ENCODE data around the gene MS4A10. TPM values are rescaled to one million over a fixed set of nuclear protein-coding genes. Genes with fewer than 3 reads are reported as not detected.

The MS4A10 gene
- total and polyA plus RNA-seq, 4 donors = not detected

- H3K9ac ChIP-seq (ENCODE audit: low read depth in 1 of 2, low read length in 2 of 2) = no peak overlapping the region
- H3K4me3 ChIP-seq (ENCODE audit: low read depth in 1 of 3, low read length in 3 of 3) = no peak overlapping the region
- 88% methylated on average over 5 of the region's 5 CpGs for WGBS
- no peaks in the 10 kb centered on the region for H3K36me3 ChIP-seq (ENCODE audit: control insufficient read depth in 4 of 4, insufficient read depth in 3 of 4, low read depth in 1 of 4, low read length in 3 of 4)
- H3K27ac ChIP-seq (ENCODE audit: low read depth in 1 of 2, low read length in 2 of 2) = no peak overlapping the region
- H3K4me1 ChIP-seq (ENCODE audit: control insufficient read depth in 4 of 4, insufficient read depth in 4 of 4, low read length in 3 of 4) = no peaks in the 10 kb centered on the region
- TF ChIP-seq FOXA1 (IDR thresholded peaks at IDR 0.05) (no peak), CTCF (IDR thresholded peaks at IDR 0.05; ENCODE audit: low read depth, low read length, missing input control) (no peak), GABPA (IDR thresholded peaks at IDR 0.05 in 1 of 2, conservative IDR thresholded peaks at IDR 0.05 in 1 of 2) (no peak), REST (IDR thresholded peaks at IDR 0.05) (no peak), ATF3 (IDR thresholded peaks at IDR 0.05) (no peak), TAF1 (conservative IDR thresholded peaks at IDR 0.05) (no peak), FOXA2 (IDR thresholded peaks at IDR 0.05) (no peak)
- DNase-seq (ENCODE audit: low spot score) = no peak
- peaks cover 0 to 5% (median 0%) of the 10 kb centered on the region in 4 donors for H3K27me3 ChIP-seq (ENCODE audit: control insufficient read depth in 4 of 4, insufficient read depth in 4 of 4, low read length in 3 of 4)
- H3K9me3 ChIP-seq (ENCODE audit: control insufficient read depth in 4 of 4, low read length in 3 of 4) = no peaks in the 10 kb centered on the region
Observed at GRCh38 chr11:60765355-60765754, 19.8 kb upstream of the MS4A10 start.

GRCh38 chr11:60766547-60766946 lies 18.6 kb upstream of the MS4A10 start:
- no peak for TF ChIP-seq FOXA2 (IDR thresholded peaks at IDR 0.05)
- no peak for TF ChIP-seq CTCF (IDR thresholded peaks at IDR 0.05; ENCODE audit: low read depth, low read length, missing input control)
- TF ChIP-seq REST (IDR thresholded peaks at IDR 0.05) = no peak
- TF ChIP-seq TAF1 (conservative IDR thresholded peaks at IDR 0.05) = no peak
- TF ChIP-seq ATF3 (IDR thresholded peaks at IDR 0.05) = no peak
- no peak for TF ChIP-seq GABPA (IDR thresholded peaks at IDR 0.05 in 1 of 2, conservative IDR thresholded peaks at IDR 0.05 in 1 of 2)
- TF ChIP-seq HNF4A (conservative IDR thresholded peaks at IDR 0.05) = no peak
- no peak for TF ChIP-seq FOXA1 (IDR thresholded peaks at IDR 0.05)
- no peak for TF ChIP-seq YY1 (IDR thresholded peaks at IDR 0.05)
- TF ChIP-seq RAD21 (IDR thresholded peaks at IDR 0.05) = no peak
- TF ChIP-seq SP1 (IDR thresholded peaks at IDR 0.05) = no peak
- no peak for TF ChIP-seq EGR1 (IDR thresholded peaks at IDR 0.05; ENCODE audit: low read depth in 2 of 2)
- H3K36me3 ChIP-seq (ENCODE audit: control insufficient read depth in 4 of 4, insufficient read depth in 3 of 4, low read depth in 1 of 4, low read length in 3 of 4) = no peaks in the 10 kb centered on the region
- WGBS = 81% methylated on average over 10 of the region's 10 CpGs
- peaks cover 0 to 5% (median 0%) of the 10 kb centered on the region in 4 donors for H3K27me3 ChIP-seq (ENCODE audit: control insufficient read depth in 4 of 4, insufficient read depth in 4 of 4, low read length in 3 of 4)
- no peak overlapping the region for H3K4me3 ChIP-seq (ENCODE audit: low read depth in 1 of 3, low read length in 3 of 3)
- no peak for DNase-seq (ENCODE audit: low spot score)
- H3K27ac ChIP-seq (ENCODE audit: low read depth in 1 of 2, low read length in 2 of 2) = no peak overlapping the region
- no peaks in the 10 kb centered on the region for H3K4me1 ChIP-seq (ENCODE audit: control insufficient read depth in 4 of 4, insufficient read depth in 4 of 4, low read length in 3 of 4)
- H3K9me3 ChIP-seq (ENCODE audit: control insufficient read depth in 4 of 4, low read length in 3 of 4) = no peaks in the 10 kb centered on the region
- H3K9ac ChIP-seq (ENCODE audit: low read depth in 1 of 2, low read length in 2 of 2) = no peak overlapping the region
